Measurements from ENCODE around the gene TRMT2A.

The TRMT2A gene

GRCh38 chr22:20148414-20148813 lies 31.4 kb upstream of the TRMT2A start:
- Histone ChIP-seq H3K79me2 (ENCODE audit: insufficient read depth, low read length) (no peaks in the 10 kb centered on the region), H4K20me1 (ENCODE audit: insufficient read depth, low read length) (no peaks in the 10 kb centered on the region), H3K9me2 (ENCODE audit: low read depth, low read length) (no peaks in the 10 kb centered on the region), H3K4me2 (ENCODE audit: low read length) (no peak overlapping the region), H3K27ac (ENCODE audit: low read depth, low read length, poor library complexity, severe bottlenecking) (no peak overlapping the region), H3K4me3 (ENCODE audit: low read depth, low read length, poor library complexity, severe bottlenecking) (no peak overlapping the region), H3K4me1 (ENCODE audit: insufficient read depth, low read length, severe bottlenecking) (no peaks in the 10 kb centered on the region), H3K9me3 (ENCODE audit: low read length) (no peaks in the 10 kb centered on the region), H2AFZ (ENCODE audit: low read length) (no peak overlapping the region), H3K9ac (ENCODE audit: low read length) (no peak overlapping the region), H3F3A (ENCODE audit: insufficient read depth, low read length) (no peaks in the 10 kb centered on the region), H3K27me3 (ENCODE audit: insufficient read depth, low read length) (no peaks in the 10 kb centered on the region), H3K36me3 (ENCODE audit: insufficient read depth, low read length) (no peaks in the 10 kb centered on the region)
- TF ChIP-seq EZH2 (IDR thresholded peaks at IDR 0.05; ENCODE audit: borderline replicate concordance, low read length) (no peak), CTCF (IDR thresholded peaks at IDR 0.05; ENCODE audit: low read length) (no peak)

DNA sequence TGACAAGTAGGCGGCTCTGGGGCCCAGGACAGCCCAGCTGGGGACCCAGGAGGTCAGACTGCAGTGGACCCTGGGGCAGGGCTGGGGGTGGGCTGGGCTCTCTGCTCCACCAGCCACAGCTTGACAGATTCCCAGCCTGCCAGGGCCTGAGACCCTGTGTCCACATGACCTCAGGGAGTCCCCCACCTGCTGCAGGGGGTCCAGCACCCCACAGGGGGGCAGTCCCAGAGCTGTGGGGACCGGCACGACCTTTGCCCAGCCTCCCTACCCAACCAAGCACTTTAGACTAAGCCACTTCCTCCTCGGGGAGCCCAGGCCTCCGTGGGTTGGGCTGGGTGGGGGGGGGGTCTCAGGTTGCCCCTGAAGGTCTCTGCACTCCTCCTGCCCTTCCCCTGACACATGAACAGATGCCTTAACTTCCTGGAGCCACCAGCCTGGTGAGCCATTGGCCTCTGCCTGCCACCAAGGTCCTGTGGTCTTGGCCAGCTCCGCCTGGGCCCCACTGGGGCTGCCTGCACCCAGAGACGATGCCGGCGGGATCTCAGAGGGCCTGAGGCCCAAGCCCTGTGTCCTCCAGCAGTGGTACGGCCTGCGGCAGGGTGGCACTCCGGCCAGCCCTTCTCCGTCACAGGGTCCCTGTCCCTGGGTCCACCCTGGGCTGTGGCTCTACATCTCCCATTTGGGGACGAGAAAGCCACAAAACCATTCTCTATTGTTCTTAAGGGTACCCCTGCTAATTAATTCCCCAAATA lies 30.4 kb upstream of the TRMT2A start:
- Histone ChIP-seq H4K20me1 (ENCODE audit: insufficient read depth, low read length) (no peaks in the 10 kb centered on the region), H3F3A (ENCODE audit: insufficient read depth, low read length) (no peaks in the 10 kb centered on the region), H3K9me3 (ENCODE audit: low read length) (no peaks in the 10 kb centered on the region), H2AFZ (ENCODE audit: low read length) (no peak overlapping the region), H3K4me2 (ENCODE audit: low read length) (no peak overlapping the region), H3K27ac (ENCODE audit: low read depth, low read length, poor library complexity, severe bottlenecking) (no peak overlapping the region), H3K9me2 (ENCODE audit: low read depth, low read length) (no peaks in the 10 kb centered on the region), H3K36me3 (ENCODE audit: insufficient read depth, low read length) (no peaks in the 10 kb centered on the region), H3K79me2 (ENCODE audit: insufficient read depth, low read length) (no peaks in the 10 kb centered on the region), H3K4me3 (ENCODE audit: low read depth, low read length, poor library complexity, severe bottlenecking) (no peak overlapping the region), H3K27me3 (ENCODE audit: insufficient read depth, low read length) (no peaks in the 10 kb centered on the region), H3K4me1 (ENCODE audit: insufficient read depth, low read length, severe bottlenecking) (no peaks in the 10 kb centered on the region), H3K9ac (ENCODE audit: low read length) (no peak overlapping the region)
- no peak for TF ChIP-seq EZH2 (IDR thresholded peaks at IDR 0.05; ENCODE audit: borderline replicate concordance, low read length)
- TF ChIP-seq CTCF (IDR thresholded peaks at IDR 0.05; ENCODE audit: low read length) = no peak

DNA sequence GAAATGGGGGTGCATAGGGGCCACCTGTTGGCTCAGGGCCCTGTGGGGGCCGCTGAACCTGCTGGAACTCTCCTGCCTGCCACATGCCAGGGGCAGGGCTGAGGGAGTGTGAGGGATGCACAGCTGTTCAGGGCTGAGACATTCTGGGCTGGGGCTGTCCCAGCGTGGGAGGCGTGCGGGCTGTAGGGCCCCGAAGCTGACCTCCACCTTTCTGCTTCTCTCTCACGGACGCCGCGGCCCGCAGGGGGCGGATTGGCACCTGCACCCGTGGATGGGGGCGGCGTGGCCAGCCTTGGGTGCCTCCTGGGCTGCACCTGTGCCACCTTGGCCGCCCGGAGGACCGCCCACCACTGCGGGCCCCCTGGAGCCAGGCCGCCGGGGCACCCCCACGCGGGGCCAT lies 29.8 kb upstream of the TRMT2A start:
- Histone ChIP-seq H2AFZ (ENCODE audit: low read length) (no peak overlapping the region), H3K4me2 (ENCODE audit: low read length) (no peak overlapping the region), H3K79me2 (ENCODE audit: insufficient read depth, low read length) (no peaks in the 10 kb centered on the region), H3K4me3 (ENCODE audit: low read depth, low read length, poor library complexity, severe bottlenecking) (no peak overlapping the region), H3F3A (ENCODE audit: insufficient read depth, low read length) (no peaks in the 10 kb centered on the region), H3K9ac (ENCODE audit: low read length) (no peak overlapping the region), H4K20me1 (ENCODE audit: insufficient read depth, low read length) (no peaks in the 10 kb centered on the region), H3K4me1 (ENCODE audit: insufficient read depth, low read length, severe bottlenecking) (no peaks in the 10 kb centered on the region), H3K27ac (ENCODE audit: low read depth, low read length, poor library complexity, severe bottlenecking) (no peak overlapping the region), H3K27me3 (ENCODE audit: insufficient read depth, low read length) (no peaks in the 10 kb centered on the region), H3K9me3 (ENCODE audit: low read length) (no peaks in the 10 kb centered on the region), H3K36me3 (ENCODE audit: insufficient read depth, low read length) (no peaks in the 10 kb centered on the region), H3K9me2 (ENCODE audit: low read depth, low read length) (no peaks in the 10 kb centered on the region)
- TF ChIP-seq EZH2 (IDR thresholded peaks at IDR 0.05; ENCODE audit: borderline replicate concordance, low read length) (no peak), CTCF (IDR thresholded peaks at IDR 0.05; ENCODE audit: low read length) (no peak)

Data from OCI-LY1 (cell line).